Epithelial cell of esophagus (primary cell): ENCODE results near the gene RPUSD1.
"Not testable (repeated sequence)": the region's sequence is repeated elsewhere in the genome, so short reads cannot be mapped to it uniquely, and the experiment has no call there.

Source experiments
- DNase-seq: peaks from one replicate; pipeline ENCODE4 v3.0.0; 2010; ENCODE audit warnings: low read depth
- H3K4me3 ChIP-seq: 2 replicates; pipeline ENCODE4 v1.5.1; 2011; ENCODE audit warnings: mild to moderate bottlenecking, low read length, control low read depth
- CTCF ChIP-seq: IDR thresholded peaks from 2 replicates; pipeline ENCODE4 v1.5.1; 2011; ENCODE audit warnings: low read depth, mild to moderate bottlenecking, low read length, control low read depth, inconsistent platforms; ENCODE audit not compliant: insufficient read depth; ENCODE audit errors: missing control alignments

The RPUSD1 gene

DNA sequence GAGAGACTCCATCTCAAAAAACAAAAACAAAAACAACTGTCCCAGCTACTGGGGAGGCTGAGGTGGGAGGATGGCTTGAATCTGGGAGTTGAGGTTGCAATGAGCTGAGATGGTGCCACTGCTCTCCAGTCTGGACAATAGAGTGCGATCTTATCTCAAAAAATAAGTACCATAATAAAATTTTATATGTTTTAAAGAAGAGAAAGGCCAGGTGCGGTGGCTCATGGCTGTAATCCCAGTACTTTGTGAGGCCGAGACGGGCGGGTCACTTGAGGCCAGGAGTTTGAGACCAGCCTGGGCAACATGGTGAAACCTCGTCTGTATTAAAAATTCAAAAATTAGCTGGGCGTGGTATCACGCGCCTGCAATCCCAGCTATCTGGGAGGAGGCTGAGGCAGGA, 11.4 kb downstream of the RPUSD1 start:
- TF ChIP-seq CTCF: no peak
- no peak for DNase-seq
- H3K4me3 ChIP-seq: no peak overlapping the region

DNA sequence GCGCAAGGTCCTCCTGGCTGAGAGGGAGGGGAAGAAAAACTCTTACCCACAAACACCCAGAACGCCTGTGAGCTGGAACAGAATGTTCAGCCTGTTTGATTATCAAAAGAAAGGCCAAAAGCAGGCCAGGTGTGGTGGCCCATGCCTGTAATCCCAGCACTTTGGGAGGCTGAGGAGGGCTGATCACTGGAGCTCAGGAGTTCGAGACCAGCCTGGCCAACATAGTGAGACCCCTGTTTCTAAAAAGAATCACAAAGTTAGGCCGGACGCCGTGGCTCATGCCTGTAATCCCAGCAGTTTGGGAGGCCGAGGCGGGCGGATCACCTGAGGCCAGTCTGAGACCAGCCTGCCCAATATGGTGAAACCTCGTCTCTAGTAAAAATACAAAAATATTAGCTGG, 11.9 kb downstream of the RPUSD1 start:
- not testable (repeated sequence) for DNase-seq, H3K4me3 ChIP-seq

GRCh38 chr16:775236-775796, 12.9 kb downstream of the RPUSD1 start:
- TF ChIP-seq CTCF: no peak
- H3K4me3 ChIP-seq: no peak overlapping the region

DNA sequence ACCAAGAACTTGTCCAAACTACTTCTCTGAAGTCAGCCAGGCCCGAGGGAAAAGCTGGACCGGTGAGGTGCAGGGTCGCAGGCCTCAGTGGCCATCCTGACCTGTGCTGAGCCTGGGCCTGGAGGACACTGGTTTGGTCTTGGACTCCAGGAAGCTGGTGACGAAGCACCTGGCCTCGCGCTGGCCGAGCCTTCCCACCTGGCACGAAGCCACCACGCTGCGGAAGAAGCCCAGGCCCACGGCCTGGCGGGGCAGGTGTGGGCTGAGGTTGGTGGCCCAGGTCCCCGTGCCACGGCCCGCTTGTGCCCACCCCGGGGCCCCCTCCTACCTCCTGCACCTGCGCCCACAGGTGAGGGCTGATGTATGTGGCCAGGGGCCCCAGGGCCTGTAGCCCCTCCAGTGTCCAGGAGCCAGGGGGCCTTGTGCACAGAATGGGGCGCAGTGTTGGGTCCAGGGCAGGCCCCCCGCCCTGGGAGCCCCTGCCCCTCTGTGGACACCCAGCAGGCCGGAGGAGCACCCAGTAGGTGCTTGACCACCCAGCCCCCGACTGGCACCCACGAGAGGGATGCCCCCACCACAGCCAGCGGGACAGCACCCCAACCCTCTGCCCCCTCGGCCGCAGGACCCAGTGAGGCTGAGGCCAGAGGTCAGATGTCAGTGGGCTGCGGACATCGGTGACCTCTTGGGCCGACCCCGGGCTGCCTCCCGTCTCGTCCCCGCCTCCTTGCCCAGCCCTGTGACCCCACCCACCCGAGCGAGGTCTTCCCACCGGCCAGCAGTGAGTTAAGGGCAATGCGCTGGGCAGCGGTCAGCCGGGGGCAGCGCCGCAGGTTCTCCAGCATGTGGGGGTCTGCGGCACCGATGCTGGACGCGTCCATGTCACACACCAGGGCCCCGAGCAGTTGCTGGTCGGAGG, 13.8 kb downstream of the RPUSD1 start:
- no peak for TF ChIP-seq CTCF
- H3K4me3 ChIP-seq: no peak overlapping the region
- DNase-seq: no peak

More at GRCh38 chr16:775236-775796, 12.9 kb downstream of the RPUSD1 start:
- DNase-seq: no peak

- TF ChIP-seq CTCF: no peak
- no peak for DNase-seq
These were observed 15.2 kb downstream of the RPUSD1 start for GRCh38 chr16:772959-773358.

GRCh38 chr16:770411-770810, 17.8 kb downstream of the RPUSD1 start:
- H3K4me3 ChIP-seq: no peak overlapping the region
- no peak for TF ChIP-seq CTCF
- no peak for DNase-seq

More at GRCh38 chr16:772959-773358, 15.2 kb downstream of the RPUSD1 start:
- no peak overlapping the region for H3K4me3 ChIP-seq

DNA sequence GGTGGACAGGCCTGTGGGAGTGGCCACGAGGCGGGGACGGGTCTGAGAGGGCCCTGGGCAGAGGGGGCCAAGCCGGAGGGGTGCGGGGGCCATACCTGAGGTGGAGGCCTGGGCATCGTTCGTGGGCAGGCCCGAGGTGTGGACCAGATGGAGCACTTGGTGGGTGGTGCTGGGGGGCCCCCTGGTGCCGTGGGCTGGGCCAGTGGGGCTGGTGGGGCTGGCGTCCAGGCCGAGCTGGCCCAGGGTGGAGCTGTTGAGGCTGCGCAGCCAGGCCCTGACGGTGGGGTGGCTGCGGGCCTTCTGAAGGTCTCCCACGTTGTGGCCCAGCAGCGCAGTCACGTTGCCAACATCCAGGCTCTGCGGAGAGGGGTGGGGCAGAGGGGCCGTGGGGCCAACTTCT, 18.2 kb downstream of the RPUSD1 start:
- TF ChIP-seq CTCF: no peak
- DNase-seq: no peak
- H3K4me3 ChIP-seq: no peak overlapping the region
